ENCODE measurements around the gene MYL5.

DNA sequence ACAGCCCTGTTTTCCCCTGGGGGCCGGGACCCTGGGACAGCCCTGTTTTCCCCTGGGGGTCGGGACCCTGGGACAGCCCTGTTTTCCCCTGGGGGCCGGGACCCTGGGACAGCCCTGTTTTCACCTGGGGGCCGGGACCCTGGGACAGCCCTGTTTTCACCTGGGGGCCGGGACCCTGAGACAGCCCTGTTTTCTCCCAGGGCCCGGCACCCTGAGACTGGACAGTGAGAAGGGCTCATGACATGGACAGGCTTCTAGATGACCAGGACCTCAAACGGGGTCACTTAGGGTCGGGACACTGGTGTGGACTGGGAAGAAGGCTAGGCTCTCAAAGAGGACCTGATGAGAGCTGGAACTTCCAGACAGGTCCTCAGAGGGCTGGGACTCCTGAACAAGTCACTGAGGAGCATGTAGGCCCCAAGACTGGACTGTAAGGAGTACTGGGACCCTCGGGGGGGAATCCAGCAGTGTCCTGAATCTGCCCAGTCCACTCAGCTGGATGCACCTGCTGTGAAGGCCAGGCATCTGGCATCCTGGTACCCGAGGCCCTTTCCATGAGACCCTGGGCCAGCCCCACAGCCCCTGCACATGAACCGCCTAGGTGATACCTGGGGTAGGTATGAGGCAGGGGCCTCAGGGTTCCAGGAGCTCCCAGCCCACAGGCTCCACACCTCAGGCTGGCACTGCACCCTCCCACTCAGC is 33.7 kb downstream of the MYL5 start:
- TF ChIP-seq POLR2A (IDR thresholded peaks at IDR 0.05; ENCODE audit: low read length) (no peak), GATA1 (IDR thresholded peaks at IDR 0.05; ENCODE audit: low read depth, low read length) (no peak)

Measured in erythroblast (primary cell).